ENCODE results near the gene CACNA1A.
"Not testable (repeated sequence)": the region's sequence is repeated elsewhere in the genome, so short reads cannot be mapped to it uniquely, and the experiment has no call there.

The CACNA1A gene

GRCh38 chr19:13184926-13185325, 321.4 kb downstream of the CACNA1A start:
- no CpG with 5 or more reads among the region's 23 CpGs for WGBS (ENCODE audit: insufficient coverage, insufficient read length)

GRCh38 chr19:13181747-13182388, 324.4 kb downstream of the CACNA1A start:
- H3K9me3 ChIP-seq (ENCODE audit: control insufficient read depth, insufficient read depth, low read length), result no peaks in the 10 kb centered on the region
- no peaks in the 10 kb centered on the region for H3K27me3 ChIP-seq (ENCODE audit: control insufficient read depth, insufficient read depth, low read length)
- DNase-seq (ENCODE audit: low read depth, low spot score), result no peak
- H3K27ac ChIP-seq (ENCODE audit: low read length), result no peak overlapping the region
- WGBS (ENCODE audit: insufficient coverage, insufficient read length), result no CpG with 5 or more reads among the region's 16 CpGs
- H3K36me3 ChIP-seq (ENCODE audit: control insufficient read depth, insufficient read depth, low read length), result no peaks in the 10 kb centered on the region
- no peak overlapping the region for H3K4me3 ChIP-seq (ENCODE audit: low read length)
- H3K4me1 ChIP-seq (ENCODE audit: control insufficient read depth, insufficient read depth, low read length), result peaks cover 2% of the 10 kb centered on the region; the same call in 1 of the 2 replicates

More at GRCh38 chr19:13184926-13185325, 321.4 kb downstream of the CACNA1A start:
- H3K4me3 ChIP-seq (ENCODE audit: low read length); H3K36me3 ChIP-seq (ENCODE audit: control insufficient read depth, insufficient read depth, low read length); H3K27me3 ChIP-seq (ENCODE audit: control insufficient read depth, insufficient read depth, low read length); DNase-seq (ENCODE audit: low read depth, low spot score); H3K9me3 ChIP-seq (ENCODE audit: control insufficient read depth, insufficient read depth, low read length); H3K4me1 ChIP-seq (ENCODE audit: control insufficient read depth, insufficient read depth, low read length); H3K27ac ChIP-seq (ENCODE audit: low read length): not testable (repeated sequence)

- H3K9me3 ChIP-seq (ENCODE audit: control insufficient read depth, insufficient read depth, low read length); H3K4me1 ChIP-seq (ENCODE audit: control insufficient read depth, insufficient read depth, low read length); H3K27me3 ChIP-seq (ENCODE audit: control insufficient read depth, insufficient read depth, low read length); H3K36me3 ChIP-seq (ENCODE audit: control insufficient read depth, insufficient read depth, low read length); H3K27ac ChIP-seq (ENCODE audit: low read length); H3K4me3 ChIP-seq (ENCODE audit: low read length); DNase-seq (ENCODE audit: low read depth, low spot score): not testable (repeated sequence)
- WGBS (ENCODE audit: insufficient coverage, insufficient read length), result no CpG with 5 or more reads among the region's 10 CpGs
These were observed 328.0 kb downstream of the CACNA1A start for GRCh38 chr19:13178291-13178690.

- not testable (repeated sequence) for H3K4me1 ChIP-seq (ENCODE audit: control insufficient read depth, insufficient read depth, low read length)
- WGBS (ENCODE audit: insufficient coverage, insufficient read length), result no CpG with 5 or more reads among the region's 5 CpGs
These were observed 328.7 kb downstream of the CACNA1A start for GRCh38 chr19:13177584-13177983.

DNA sequence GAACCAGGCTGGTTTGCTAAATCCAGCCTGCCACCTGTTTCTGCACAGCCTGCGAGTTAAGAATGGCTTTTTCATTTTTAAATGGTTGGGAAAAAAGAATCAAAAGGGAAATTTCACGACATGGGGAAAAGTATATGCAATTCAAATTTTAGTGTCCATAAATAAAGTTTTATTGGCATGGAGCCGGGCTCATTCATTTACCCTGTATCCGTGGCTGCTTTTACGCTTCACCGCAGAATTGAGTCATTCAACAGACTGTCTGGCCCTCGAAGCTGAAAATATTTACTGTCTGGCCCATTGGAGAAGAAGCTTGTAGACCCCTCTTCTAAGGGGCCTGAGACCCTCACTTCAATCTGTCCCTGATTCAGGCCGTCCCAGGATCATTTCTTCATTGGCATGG, 329.9 kb downstream of the CACNA1A start:
- WGBS (ENCODE audit: insufficient coverage, insufficient read length), result no CpG with 5 or more reads among the region's 8 CpGs
- Histone ChIP-seq H3K4me3 (ENCODE audit: low read length) (no peak overlapping the region), H3K4me1 (ENCODE audit: control insufficient read depth, insufficient read depth, low read length) (0 out of 2 replicates have a peak, but pooled peaks cover 2% of the 10 kb centered on the region), H3K36me3 (ENCODE audit: control insufficient read depth, insufficient read depth, low read length) (no peaks in the 10 kb centered on the region), H3K9me3 (ENCODE audit: control insufficient read depth, insufficient read depth, low read length) (no peaks in the 10 kb centered on the region), H3K27me3 (ENCODE audit: control insufficient read depth, insufficient read depth, low read length) (no peaks in the 10 kb centered on the region), H3K27ac (ENCODE audit: low read length) (no peak overlapping the region)
- no peak for DNase-seq (ENCODE audit: low read depth, low spot score)

More at GRCh38 chr19:13177584-13177983, 328.7 kb downstream of the CACNA1A start:
- H3K9me3 ChIP-seq (ENCODE audit: control insufficient read depth, insufficient read depth, low read length); H3K27me3 ChIP-seq (ENCODE audit: control insufficient read depth, insufficient read depth, low read length); H3K36me3 ChIP-seq (ENCODE audit: control insufficient read depth, insufficient read depth, low read length); DNase-seq (ENCODE audit: low read depth, low spot score); H3K4me3 ChIP-seq (ENCODE audit: low read length); H3K27ac ChIP-seq (ENCODE audit: low read length): not testable (repeated sequence)

- Histone ChIP-seq H3K27me3 (ENCODE audit: control insufficient read depth, insufficient read depth, low read length) (no peaks in the 10 kb centered on the region), H3K9me3 (ENCODE audit: control insufficient read depth, insufficient read depth, low read length) (no peaks in the 10 kb centered on the region), H3K27ac (ENCODE audit: low read length) (no peak overlapping the region), H3K4me3 (ENCODE audit: low read length) (no peak overlapping the region), H3K4me1 (ENCODE audit: control insufficient read depth, insufficient read depth, low read length) (peaks cover 1% of the 10 kb centered on the region), H3K36me3 (ENCODE audit: control insufficient read depth, insufficient read depth, low read length) (no peaks in the 10 kb centered on the region)
- no peak for DNase-seq (ENCODE audit: low read depth, low spot score)
- WGBS (ENCODE audit: insufficient coverage, insufficient read length), result no CpG with 5 or more reads among the region's 12 CpGs
These were observed 333.0 kb downstream of the CACNA1A start for GRCh38 chr19:13173139-13173737.

DNA sequence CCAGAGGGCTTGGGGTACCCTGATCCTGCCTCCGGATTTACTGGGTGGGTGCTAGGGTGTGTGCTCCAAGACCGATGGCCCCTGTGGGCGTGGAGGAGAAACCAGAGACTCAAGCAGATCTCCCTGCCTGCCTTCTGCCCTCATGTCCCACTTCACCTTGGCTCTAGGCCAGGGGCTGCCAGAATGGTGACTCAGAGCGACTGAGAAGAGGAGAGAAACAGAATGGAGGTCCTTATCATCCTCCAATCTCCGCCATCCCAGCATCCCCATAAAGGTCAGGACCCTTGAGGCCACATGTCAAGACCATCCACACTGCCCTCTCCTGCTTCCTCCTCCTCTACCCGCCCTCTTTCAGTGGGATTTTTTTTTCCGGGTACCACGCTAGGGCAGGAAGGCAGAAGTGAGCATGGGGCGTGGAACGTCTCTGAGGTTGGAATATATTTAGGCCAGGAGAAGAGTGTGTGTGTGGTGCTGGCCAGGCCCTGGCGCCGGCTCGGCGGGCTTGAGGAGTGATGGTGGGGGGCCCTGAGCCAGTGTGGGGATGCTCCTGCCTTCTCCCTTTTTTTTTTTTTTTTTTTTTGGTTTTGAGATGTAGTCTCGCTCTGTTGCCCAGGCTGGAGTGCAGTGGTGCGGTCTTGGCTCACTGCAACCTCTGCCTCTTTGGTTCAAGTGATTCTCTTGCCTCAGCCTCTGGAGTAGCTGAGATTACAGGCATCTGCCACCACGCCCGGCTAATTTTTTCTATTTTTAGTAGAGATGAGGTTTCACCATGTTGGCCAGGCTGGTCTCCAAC, 333.7 kb downstream of the CACNA1A start:
- Histone ChIP-seq H3K4me3 (ENCODE audit: low read length) (no peak overlapping the region), H3K27me3 (ENCODE audit: control insufficient read depth, insufficient read depth, low read length) (no peaks in the 10 kb centered on the region), H3K9me3 (ENCODE audit: control insufficient read depth, insufficient read depth, low read length) (no peaks in the 10 kb centered on the region), H3K4me1 (ENCODE audit: control insufficient read depth, insufficient read depth, low read length) (peaks cover 1% of the 10 kb centered on the region), H3K27ac (ENCODE audit: low read length) (no peak overlapping the region), H3K36me3 (ENCODE audit: control insufficient read depth, insufficient read depth, low read length) (no peaks in the 10 kb centered on the region)
- no peak for DNase-seq (ENCODE audit: low read depth, low spot score)
- no CpG with 5 or more reads among the region's 18 CpGs for WGBS (ENCODE audit: insufficient coverage, insufficient read length)

GRCh38 chr19:13171146-13171545, 335.1 kb downstream of the CACNA1A start:
- H3K9me3 ChIP-seq (ENCODE audit: control insufficient read depth, insufficient read depth, low read length), result no peaks in the 10 kb centered on the region
- no peaks in the 10 kb centered on the region for H3K36me3 ChIP-seq (ENCODE audit: control insufficient read depth, insufficient read depth, low read length)
- peaks cover 1% of the 10 kb centered on the region for H3K4me1 ChIP-seq (ENCODE audit: control insufficient read depth, insufficient read depth, low read length)
- H3K27me3 ChIP-seq (ENCODE audit: control insufficient read depth, insufficient read depth, low read length), result no peaks in the 10 kb centered on the region
- no CpG with 5 or more reads among the region's 7 CpGs for WGBS (ENCODE audit: insufficient coverage, insufficient read length)
- no peak overlapping the region for H3K27ac ChIP-seq (ENCODE audit: low read length)
- H3K4me3 ChIP-seq (ENCODE audit: low read length), result no peak overlapping the region
- DNase-seq (ENCODE audit: low read depth, low spot score), result no peak

- no peaks in the 10 kb centered on the region for H3K36me3 ChIP-seq (ENCODE audit: control insufficient read depth, insufficient read depth, low read length)
- H3K9me3 ChIP-seq (ENCODE audit: control insufficient read depth, insufficient read depth, low read length), result no peaks in the 10 kb centered on the region
- no peak overlapping the region for H3K4me3 ChIP-seq (ENCODE audit: low read length)
- no CpG with 5 or more reads among the region's 5 CpGs for WGBS (ENCODE audit: insufficient coverage, insufficient read length)
- peaks cover 4% of the 10 kb centered on the region for H3K4me1 ChIP-seq (ENCODE audit: control insufficient read depth, insufficient read depth, low read length)
- no peak overlapping the region for H3K27ac ChIP-seq (ENCODE audit: low read length)
- DNase-seq (ENCODE audit: low read depth, low spot score), result no peak
- H3K27me3 ChIP-seq (ENCODE audit: control insufficient read depth, insufficient read depth, low read length), result no peaks in the 10 kb centered on the region
These were observed 336.5 kb downstream of the CACNA1A start for GRCh38 chr19:13169769-13170168.

DNA sequence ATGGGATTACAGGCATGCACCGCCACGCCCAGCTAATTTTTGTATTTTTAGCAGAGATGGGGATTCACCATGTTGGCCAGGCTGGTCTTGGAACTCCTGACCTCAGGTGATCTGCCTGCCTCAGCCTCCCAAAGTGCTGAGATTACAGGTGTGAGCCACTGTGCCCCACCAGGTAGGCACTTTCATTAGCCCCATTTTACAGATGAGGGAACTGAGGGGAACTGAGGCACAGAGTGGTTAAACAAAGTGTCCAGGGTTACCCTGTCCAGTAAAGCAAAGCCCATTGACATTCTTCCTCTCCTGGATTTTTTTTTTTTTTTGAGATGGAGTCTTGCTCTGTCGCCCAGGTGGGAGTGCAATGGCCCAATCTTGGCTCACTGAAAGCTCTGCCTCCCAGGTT, 340.1 kb downstream of the CACNA1A start:
- H3K36me3 ChIP-seq (ENCODE audit: control insufficient read depth, insufficient read depth, low read length); H3K4me1 ChIP-seq (ENCODE audit: control insufficient read depth, insufficient read depth, low read length); H3K27ac ChIP-seq (ENCODE audit: low read length): not testable (repeated sequence)

More for the DNA sequence above, 340.1 kb downstream of the CACNA1A start:
- not testable (repeated sequence) for H3K9me3 ChIP-seq (ENCODE audit: control insufficient read depth, insufficient read depth, low read length); DNase-seq (ENCODE audit: low read depth, low spot score); H3K27me3 ChIP-seq (ENCODE audit: control insufficient read depth, insufficient read depth, low read length); H3K4me3 ChIP-seq (ENCODE audit: low read length)
- WGBS (ENCODE audit: insufficient coverage, insufficient read length), result no CpG with 5 or more reads among the region's 3 CpGs

All from iPS DF 6.9 (cell line).